ENCODE measurements around the gene TBX19.

DNA sequence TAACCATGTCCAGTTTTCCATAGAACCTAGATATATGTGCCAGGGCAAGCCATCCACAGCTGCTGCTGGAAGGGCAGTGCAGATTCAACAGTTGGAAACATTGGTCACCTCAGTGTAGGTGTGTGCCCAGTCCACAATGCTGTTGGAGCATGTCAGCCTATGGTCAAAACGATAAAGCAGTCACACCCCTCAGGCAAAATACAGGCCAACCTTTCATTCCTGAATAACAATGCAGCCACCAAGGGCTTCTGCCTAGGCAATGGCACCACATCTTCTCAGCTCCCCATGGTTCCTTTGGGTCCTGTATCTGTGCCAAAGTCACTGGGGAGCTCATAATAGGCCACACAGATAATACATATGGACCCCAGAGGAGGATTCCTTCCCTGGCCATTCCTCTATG lies 15.1 kb upstream of the TBX19 start:
- TF ChIP-seq, protein P1, sequence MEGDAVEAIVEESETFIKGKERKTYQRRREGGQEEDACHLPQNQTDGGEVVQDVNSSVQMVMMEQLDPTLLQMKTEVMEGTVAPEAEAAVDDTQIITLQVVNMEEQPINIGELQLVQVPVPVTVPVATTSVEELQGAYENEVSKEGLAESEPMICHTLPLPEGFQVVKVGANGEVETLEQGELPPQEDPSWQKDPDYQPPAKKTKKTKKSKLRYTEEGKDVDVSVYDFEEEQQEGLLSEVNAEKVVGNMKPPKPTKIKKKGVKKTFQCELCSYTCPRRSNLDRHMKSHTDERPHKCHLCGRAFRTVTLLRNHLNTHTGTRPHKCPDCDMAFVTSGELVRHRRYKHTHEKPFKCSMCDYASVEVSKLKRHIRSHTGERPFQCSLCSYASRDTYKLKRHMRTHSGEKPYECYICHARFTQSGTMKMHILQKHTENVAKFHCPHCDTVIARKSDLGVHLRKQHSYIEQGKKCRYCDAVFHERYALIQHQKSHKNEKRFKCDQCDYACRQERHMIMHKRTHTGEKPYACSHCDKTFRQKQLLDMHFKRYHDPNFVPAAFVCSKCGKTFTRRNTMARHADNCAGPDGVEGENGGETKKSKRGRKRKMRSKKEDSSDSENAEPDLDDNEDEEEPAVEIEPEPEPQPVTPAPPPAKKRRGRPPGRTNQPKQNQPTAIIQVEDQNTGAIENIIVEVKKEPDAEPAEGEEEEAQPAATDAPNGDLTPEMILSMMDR (IDR thresholded peaks at IDR 0.05; ENCODE audit: low read depth, low read length, poor library complexity, severe bottlenecking), result no peak
- no peak for TF ChIP-seq EZH2phosphoT487 (IDR thresholded peaks at IDR 0.05; ENCODE audit: borderline replicate concordance, low read length)

Measured in DOHH2 (cell line).